Activated CD8-positive, alpha-beta T cell treated with anti-CD3 and anti-CD28 coated beads for 36 hours (primary cell): ENCODE measurements around the gene RGS8. TPM values are rescaled to one million over a fixed set of nuclear protein-coding genes. Genes with fewer than 3 reads are reported as not detected.

Experiments
- ATAC-seq: fragments of 200-7000 bp; cut with Tn5 transposase; one replicate; pipeline ENCODE4 v1.10.0; 2021; ENCODE audit warnings: mild to moderate bottlenecking, moderate library complexity
- CTCF ChIA-PET: fragments of 350-600 bp; sonication (Branson Sonifier 250); formaldehyde crosslinking; loops from one replicate; lab custom pipeline; 2021; ENCODE audit warnings: antibody characterized with exemption; lab: Charles Lee
- POLR2A ChIA-PET: fragments of 350-600 bp; sonication (Branson Sonifier 250); formaldehyde crosslinking; loops from one replicate; lab custom pipeline; 2021; ENCODE audit warnings: antibody characterized with exemption; lab: Charles Lee
- DNase-seq: peaks from one replicate; pipeline ENCODE4 v3.0.0-alpha.2; 2020
- H3K27ac Mint-ChIP-seq: one replicate; pipeline ENCODE4 v1.8.0; 2021; ENCODE audit warnings: mild to moderate bottlenecking, mixed read lengths
- H3K27me3 Mint-ChIP-seq: one replicate; pipeline ENCODE4 v1.8.0; 2021; ENCODE audit warnings: mixed read lengths
- H3K36me3 Mint-ChIP-seq: one replicate; pipeline ENCODE4 v1.8.0; 2021; ENCODE audit warnings: low read depth, mixed read lengths
- H3K4me1 Mint-ChIP-seq: one replicate; pipeline ENCODE4 v1.8.0; 2021; ENCODE audit warnings: low read depth, mixed read lengths
- H3K4me3 Mint-ChIP-seq: one replicate; pipeline ENCODE4 v1.8.0; 2021; ENCODE audit warnings: mild to moderate bottlenecking, moderate library complexity, mixed read lengths
- H3K9me3 Mint-ChIP-seq: one replicate; pipeline ENCODE4 v1.8.0; 2021; ENCODE audit warnings: mixed read lengths
- CTCF ChIP-seq: fragments of 200-600 bp; IDR thresholded peaks from one replicate; pipeline ENCODE4 v1.8.0; 2022; ENCODE audit warnings: antibody characterized with exemption, mild to moderate bottlenecking
- intact Hi-C: fragments of 100-400 bp; cut with micrococcal nuclease; formaldehyde crosslinking; loops from one replicate; pipeline ENCODE4 v1.10.0; 2022
- total RNA-seq, 2 experiments: library from RNA; stranded (reverse); gene quantifications; one replicate each; pipeline ENCODE4 v1.2.3, GENCODE V29; 2021

RGS8 gene
- total RNA-seq, 2 experiments from 2014 or later, result not detected

- Mint-ChIP-seq H3K4me3 (no peak overlapping the region), H3K36me3 (no peaks in the 10 kb centered on the region), H3K9me3 (no peaks in the 10 kb centered on the region), H3K4me1 (no peaks in the 10 kb centered on the region), H3K27ac (no peak overlapping the region), H3K27me3 (peaks cover 15% of the 10 kb centered on the region)
- intact Hi-C loops, result no loop called here
- ATAC-seq (no peak), DNase-seq (no peak)
- POLR2A ChIA-PET, result interaction anchor here (1.8 kb wide), 1 partner anchor 40 kb away, joined by 5 read pairs; no protein-coding TSS in a partner anchor
- no peak for TF ChIP-seq CTCF
- CTCF ChIA-PET, result interaction anchor here (0.6 to 1.8 kb wide), 6 partner anchors 13 to 144 kb away, joined by 3 to 5 read pairs (median 3); no protein-coding TSS in a partner anchor
Observed at GRCh38 chr1:182641561-182641960, 42.8 kb downstream of the RGS8 start.

- DNase-seq (no peak), ATAC-seq (no peak)
- no peaks in the 10 kb centered on the region for H3K36me3 Mint-ChIP-seq
- no peak overlapping the region for H3K27ac Mint-ChIP-seq
- POLR2A ChIA-PET, result no interaction called here
- H3K9me3 Mint-ChIP-seq, result no peaks in the 10 kb centered on the region
- CTCF ChIA-PET, result no interaction called here
- peaks cover 23% of the 10 kb centered on the region for H3K27me3 Mint-ChIP-seq
- no peak for TF ChIP-seq CTCF
- intact Hi-C loops, result no loop called here
- H3K4me3 Mint-ChIP-seq, result no peak overlapping the region
- no peaks in the 10 kb centered on the region for H3K4me1 Mint-ChIP-seq
Observed at GRCh38 chr1:182639330-182639729, 45.1 kb downstream of the RGS8 start.

DNA sequence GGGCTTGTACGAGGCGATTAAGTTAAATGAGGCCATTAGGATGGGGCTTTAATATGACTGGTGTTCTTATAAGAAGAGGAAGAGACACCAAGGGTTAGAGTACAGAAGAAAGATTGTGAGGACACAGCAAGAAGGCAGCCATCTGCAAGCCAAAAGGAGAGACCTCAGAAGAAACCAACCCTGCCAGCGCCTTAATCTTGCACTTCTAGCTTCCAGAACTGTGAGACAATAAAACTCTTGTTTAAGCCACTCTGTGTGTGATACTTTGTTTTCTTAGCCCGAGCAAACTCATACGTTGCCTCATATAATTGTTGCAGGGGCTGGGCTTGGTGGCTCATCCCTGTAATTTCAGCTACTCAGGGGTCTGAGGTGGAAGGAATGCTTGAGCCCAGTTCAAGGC is 46.6 kb downstream of the RGS8 start:
- H3K4me3 Mint-ChIP-seq, result no peak overlapping the region
- intact Hi-C loops, result no loop called here
- DNase-seq, result no peak
- H3K27me3 Mint-ChIP-seq, result peaks cover 25% of the 10 kb centered on the region
- no peak for TF ChIP-seq CTCF
- H3K36me3 Mint-ChIP-seq, result no peaks in the 10 kb centered on the region
- no peaks in the 10 kb centered on the region for H3K9me3 Mint-ChIP-seq
- POLR2A ChIA-PET, result interaction anchor here (0.8 to 1.0 kb wide), 2 partner anchors 9 to 29 kb away, joined by 3 to 4 read pairs; no protein-coding TSS in a partner anchor
- no peaks in the 10 kb centered on the region for H3K4me1 Mint-ChIP-seq
- CTCF ChIA-PET, result no interaction called here
- H3K27ac Mint-ChIP-seq, result no peak overlapping the region
- ATAC-seq, result no peak

DNA sequence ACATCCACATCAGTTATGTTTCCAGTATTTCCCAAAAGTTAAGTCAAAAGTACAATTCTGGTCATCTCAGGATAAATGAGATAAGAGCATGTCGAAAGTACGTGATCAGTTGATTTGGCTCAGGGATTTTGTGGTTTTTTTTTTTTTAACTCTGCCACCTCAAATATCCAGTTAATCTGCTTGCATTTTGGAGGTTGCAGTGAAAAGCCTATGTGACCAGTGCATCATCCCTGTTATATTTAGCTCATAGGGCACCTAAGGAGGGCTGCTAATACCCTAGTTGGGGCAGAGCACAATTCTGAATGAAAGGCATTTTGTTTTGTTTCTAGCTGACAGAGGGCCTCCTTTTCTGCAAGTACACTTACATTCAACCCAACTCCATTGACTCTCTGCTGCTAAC is 48.5 kb downstream of the RGS8 start:
- POLR2A ChIA-PET, result interaction anchor here (0.8 to 0.9 kb wide), 2 partner anchors 12 to 19 kb away, joined by 3 to 4 read pairs; no protein-coding TSS in a partner anchor
- intact Hi-C loops, result no loop called here
- Mint-ChIP-seq H3K4me1 (peaks cover 13% of the 10 kb centered on the region), H3K27ac (no peak overlapping the region), H3K9me3 (no peaks in the 10 kb centered on the region), H3K27me3 (peaks cover 29% of the 10 kb centered on the region), H3K36me3 (no peaks in the 10 kb centered on the region), H3K4me3 (no peak overlapping the region)
- TF ChIP-seq CTCF, result no peak
- CTCF ChIA-PET, result no interaction called here
- no peak for DNase-seq
- no peak for ATAC-seq

Other genes with a start within 250 kb of the RGS8 start
- gene RGSL1, start 234.4 kb downstream of the RGS8 start, total RNA-seq, result not detected
- 1 to 10 TPM; 3.7 TPM for gene RNASEL, start 95.3 kb downstream of the RGS8 start, total RNA-seq
- gene RGS16, start 80.2 kb downstream of the RGS8 start, total RNA-seq, result 10 to 100 TPM; 33.8 to 35.6 TPM
- 1 to 10 TPM; 4.5 to 4.9 TPM for gene NPL, start 105.2 kb upstream of the RGS8 start, total RNA-seq
- gene DHX9, start 154.8 kb upstream of the RGS8 start, total RNA-seq, result 100 to 1,000 TPM; 213 to 228 TPM